ENCODE data around the gene KIF2A.

Gene KIF2A

GRCh38 chr5:62386824-62387223, 80.8 kb downstream of the KIF2A start:
- POLR2A ChIA-PET (ENCODE audit: low non-redundant PET), result no interaction called here
- TF ChIP-seq CTCF (conservative IDR thresholded peaks at IDR 0.05; ENCODE audit: low read depth), result no peak
- CTCF ChIA-PET, result interaction anchor here (0.6 kb wide), 1 partner anchor 104 kb away, joined by 4 read pairs; no protein-coding TSS in a partner anchor
- DNase-seq (ENCODE audit: low spot score), result no peak
- no peak overlapping the region for H3K27ac ChIP-seq

DNA sequence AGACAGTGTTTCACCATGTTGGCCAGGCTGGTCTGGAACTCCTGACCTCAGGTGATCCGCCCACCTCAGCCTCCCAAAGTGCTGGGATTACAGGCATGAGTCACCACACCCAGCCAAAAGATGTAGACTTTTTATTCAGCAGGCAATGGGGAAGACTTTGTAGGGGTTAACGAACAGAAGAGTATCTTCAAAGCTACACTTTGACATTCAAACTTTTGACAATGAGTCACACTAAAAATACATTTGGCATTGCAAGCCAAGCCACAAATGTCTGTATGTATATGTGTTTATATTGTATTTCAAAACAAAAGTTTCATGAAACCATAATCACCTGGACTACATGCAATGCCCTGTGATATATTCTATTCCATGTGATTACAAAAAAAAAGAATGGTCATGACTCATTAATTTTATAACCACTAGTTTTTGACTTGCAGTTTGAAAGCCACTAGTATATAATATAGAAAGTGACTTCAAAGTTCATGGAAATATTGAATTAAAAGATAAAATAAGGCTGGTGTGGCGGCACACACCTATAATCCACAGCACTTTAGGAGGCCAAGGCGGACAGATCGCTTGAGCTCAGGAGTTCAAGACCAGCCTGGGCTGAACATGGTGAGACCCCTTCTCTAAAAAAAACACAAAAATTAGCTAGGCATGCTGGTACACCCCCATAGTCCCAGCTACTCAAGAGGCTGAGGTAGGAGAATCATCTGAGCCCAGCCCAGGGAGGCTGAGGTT, 89.4 kb downstream of the KIF2A start:
- no peak for TF ChIP-seq CTCF (conservative IDR thresholded peaks at IDR 0.05; ENCODE audit: low read depth)
- CTCF ChIA-PET, result interaction anchor here (0.6 to 0.7 kb wide), 2 partner anchors 26 to 758 kb away, joined by 4 read pairs; no protein-coding TSS in a partner anchor
- H3K27ac ChIP-seq, result no peak overlapping the region
- POLR2A ChIA-PET (ENCODE audit: low non-redundant PET), result no interaction called here
- DNase-seq (ENCODE audit: low spot score), result no peak

- CTCF ChIA-PET, result interaction anchor here (0.6 kb wide), 1 partner anchor 101 kb away, joined by 3 read pairs; no protein-coding TSS in a partner anchor
- POLR2A ChIA-PET (ENCODE audit: low non-redundant PET), result interaction anchor here (0.7 to 1.6 kb wide), 5 partner anchors 9 to 161 kb away, joined by 3 to 18 read pairs (median 3); partner anchors contain the start of gene IPO11
- peak; percentile 98 for DNase-seq (ENCODE audit: low spot score)
- TF ChIP-seq CTCF (conservative IDR thresholded peaks at IDR 0.05; ENCODE audit: low read depth), result no peak
- H3K27ac ChIP-seq, result peak within 1 kb of the TSS; percentile 94
Observed at GRCh38 chr5:62403411-62404250, 97.6 kb downstream of the KIF2A start, which contains the start of gene DIMT1. Gene DIMT1, minus strand, starts transcription at chr5:62403905. Its CDS starts 133 bp downstream, at chr5:62403772.

DNA sequence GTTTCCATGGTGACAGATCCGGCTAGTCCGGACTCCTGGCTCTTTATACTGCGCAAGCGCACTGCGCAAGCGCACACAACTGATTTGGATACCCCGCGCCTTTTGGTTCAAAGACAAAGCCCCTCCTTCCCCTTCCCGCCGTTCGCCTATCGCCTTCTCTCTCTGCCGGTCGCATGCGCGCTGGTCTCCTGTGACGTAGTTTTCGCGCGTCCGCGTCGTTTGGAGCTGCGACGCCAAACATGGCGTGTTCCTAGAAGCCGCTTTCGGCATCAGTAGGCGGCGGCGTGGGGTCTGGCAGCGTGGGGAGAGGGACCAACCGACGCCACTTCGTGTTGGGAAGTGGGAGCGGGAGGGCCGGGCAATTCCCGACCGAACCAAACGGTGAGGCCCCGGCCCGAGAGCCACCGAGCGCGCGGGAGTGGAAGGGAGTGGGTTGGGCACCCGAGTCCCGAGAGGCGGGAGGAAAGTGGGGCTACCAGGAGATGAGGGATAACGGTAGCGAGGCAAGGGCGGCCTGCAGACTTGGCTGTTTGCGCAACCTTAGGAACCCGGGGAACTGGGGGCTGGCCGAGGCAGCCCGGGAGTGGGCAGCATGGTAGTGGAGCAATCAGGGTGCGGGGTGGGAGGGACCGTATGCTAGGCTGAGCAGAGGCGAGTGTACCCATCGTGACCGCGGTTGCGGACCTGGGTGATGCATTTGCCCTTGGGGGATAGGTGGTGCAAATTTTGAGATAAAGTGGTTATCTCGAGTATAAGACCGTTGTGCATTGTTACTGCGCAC, 106.7 kb downstream of the KIF2A start, which contains the start of gene IPO11:
Gene IPO11, plus strand, starts transcription at position 215 of the 781 bp plus-strand sequence. CDS start 24,517 bp downstream, outside the sequence.
- peak within 1 kb of the TSS; percentile 67 for H3K27ac ChIP-seq
- peak; percentile 99 for DNase-seq (ENCODE audit: low spot score)
- TF ChIP-seq CTCF (conservative IDR thresholded peaks at IDR 0.05; ENCODE audit: low read depth), result no peak
- POLR2A ChIA-PET (ENCODE audit: low non-redundant PET), result interaction anchor here (2.5 kb wide), 1 partner anchor 9 kb away, joined by 18 read pairs; the partner anchor contains the start of gene DIMT1
- CTCF ChIA-PET, result interaction anchor here (1.6 kb wide), 1 partner anchor 48 kb away, joined by 4 read pairs; no protein-coding TSS in a partner anchor

DNA sequence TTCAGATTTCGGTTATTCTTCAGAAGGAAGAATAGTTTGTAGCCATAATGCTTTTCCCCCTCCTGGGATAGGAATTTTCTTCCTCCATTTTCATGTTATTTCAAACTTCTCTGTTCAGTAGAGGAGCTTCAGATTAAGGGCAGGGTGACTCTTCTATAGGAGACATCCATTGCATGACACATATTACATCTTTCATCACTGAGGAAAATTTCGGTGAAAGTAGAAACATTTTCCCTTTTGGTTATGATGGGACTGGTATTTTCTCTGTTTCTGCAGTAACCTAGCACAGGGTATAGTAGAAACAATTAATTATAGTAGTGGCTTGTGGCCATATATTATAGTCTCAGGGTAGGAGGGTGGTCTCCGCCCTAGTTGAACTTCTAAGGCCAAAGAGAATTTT, 107.7 kb downstream of the KIF2A start:
- POLR2A ChIA-PET (ENCODE audit: low non-redundant PET), result interaction anchor here (2.5 kb wide), 1 partner anchor 10 kb away, joined by 18 read pairs; the partner anchor contains the start of gene DIMT1
- CTCF ChIA-PET, result interaction anchor here (0.7 to 1.6 kb wide), 3 partner anchors 47 to 1848 kb away, joined by 3 to 4 read pairs (median 3); no protein-coding TSS in a partner anchor
- no peak for TF ChIP-seq CTCF (conservative IDR thresholded peaks at IDR 0.05; ENCODE audit: low read depth)
- no peak for DNase-seq (ENCODE audit: low spot score)
- H3K27ac ChIP-seq, result no peak overlapping the region
